Measurements from ENCODE around the gene HNF1A. TPM values are rescaled to one million over a fixed set of nuclear protein-coding genes. Genes with fewer than 3 reads are reported as not detected.

The HNF1A gene
- polyA plus RNA-seq, 3 donors, result 0.03 TPM; not detected in 2

DNA sequence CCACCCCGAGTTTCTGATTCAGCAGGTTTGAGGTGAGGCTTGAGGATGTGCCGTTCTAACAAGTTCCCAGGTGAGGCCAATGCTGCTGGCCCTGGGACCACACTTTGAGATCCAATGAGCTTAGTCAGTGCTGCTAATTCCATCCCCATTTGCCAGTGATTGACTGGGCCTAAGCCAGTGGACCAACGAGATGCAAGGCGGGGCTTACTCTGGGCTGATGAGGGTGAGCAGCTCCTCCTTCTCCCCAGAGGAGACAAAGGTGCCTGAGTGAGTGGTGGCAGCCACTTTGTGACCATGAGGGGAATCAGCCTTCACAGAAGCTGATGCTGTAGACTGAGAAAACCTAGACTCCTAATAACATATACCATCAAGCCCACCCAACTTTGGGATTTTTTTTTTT is 23.1 kb upstream of the HNF1A start:
- H3K36me3 ChIP-seq (replicated peaks in 1 of 2; ENCODE audit: control insufficient read depth in 1 of 2, insufficient read depth in 2 of 2, low read length in 2 of 2), result no peaks in the 10 kb centered on the region
- no peak overlapping the region for H3K4me3 ChIP-seq (replicated peaks in 1 of 3; ENCODE audit: low read depth in 2 of 3, low read length in 3 of 3)
- no peak overlapping the region for H2AFZ ChIP-seq (ENCODE audit: insufficient read depth, low read depth, low read length, poor library complexity, severe bottlenecking)
- no peak overlapping the region for H3K4me2 ChIP-seq (replicated peaks; ENCODE audit: extremely low read depth, low read length, poor library complexity, severe bottlenecking)
- no peak overlapping the region for H3K4me3 Mint-ChIP-seq
- TF ChIP-seq, protein P1, sequence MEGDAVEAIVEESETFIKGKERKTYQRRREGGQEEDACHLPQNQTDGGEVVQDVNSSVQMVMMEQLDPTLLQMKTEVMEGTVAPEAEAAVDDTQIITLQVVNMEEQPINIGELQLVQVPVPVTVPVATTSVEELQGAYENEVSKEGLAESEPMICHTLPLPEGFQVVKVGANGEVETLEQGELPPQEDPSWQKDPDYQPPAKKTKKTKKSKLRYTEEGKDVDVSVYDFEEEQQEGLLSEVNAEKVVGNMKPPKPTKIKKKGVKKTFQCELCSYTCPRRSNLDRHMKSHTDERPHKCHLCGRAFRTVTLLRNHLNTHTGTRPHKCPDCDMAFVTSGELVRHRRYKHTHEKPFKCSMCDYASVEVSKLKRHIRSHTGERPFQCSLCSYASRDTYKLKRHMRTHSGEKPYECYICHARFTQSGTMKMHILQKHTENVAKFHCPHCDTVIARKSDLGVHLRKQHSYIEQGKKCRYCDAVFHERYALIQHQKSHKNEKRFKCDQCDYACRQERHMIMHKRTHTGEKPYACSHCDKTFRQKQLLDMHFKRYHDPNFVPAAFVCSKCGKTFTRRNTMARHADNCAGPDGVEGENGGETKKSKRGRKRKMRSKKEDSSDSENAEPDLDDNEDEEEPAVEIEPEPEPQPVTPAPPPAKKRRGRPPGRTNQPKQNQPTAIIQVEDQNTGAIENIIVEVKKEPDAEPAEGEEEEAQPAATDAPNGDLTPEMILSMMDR (IDR thresholded peaks at IDR 0.05), result no peak
- no peaks in the 10 kb centered on the region for H3K79me2 ChIP-seq (ENCODE audit: insufficient read depth, low read length)
- no peaks in the 10 kb centered on the region for H4K20me1 ChIP-seq (ENCODE audit: insufficient read depth, low read length)
- H3K36me3 Mint-ChIP-seq, result no peaks in the 10 kb centered on the region
- intact Hi-C loops (cut with micrococcal nuclease), result no loop called here
- H3K4me1 Mint-ChIP-seq, result peaks cover 6% of the 10 kb centered on the region
- H3K9ac ChIP-seq (ENCODE audit: insufficient read depth, low read length, poor library complexity, severe bottlenecking), result no peak overlapping the region
- no peaks in the 10 kb centered on the region for H3K4me1 ChIP-seq (ENCODE audit: control insufficient read depth in 1 of 2, insufficient read depth in 2 of 2, low read length in 2 of 2)
- H3K9me3 ChIP-seq (replicated peaks in 1 of 2; ENCODE audit: control insufficient read depth in 1 of 2, insufficient read depth in 1 of 2, low read length in 2 of 2), result no peaks in the 10 kb centered on the region
- no peaks in the 10 kb centered on the region for H3K27me3 ChIP-seq (ENCODE audit: control insufficient read depth in 2 of 2, insufficient read depth in 2 of 2, low read length in 2 of 2)
- WGBS (ENCODE audit: insufficient coverage), result 93% methylated on average over 2 of the region's 4 CpGs
- peaks cover 1 to 2% (median 1%) of the 10 kb centered on the region in 3 donors for H3K27me3 Mint-ChIP-seq (ENCODE audit: low read depth in 3 of 3)
- H3K27ac Mint-ChIP-seq, result no peak overlapping the region
- no peak for DNase-seq
- H3K9me3 Mint-ChIP-seq, result peaks cover 0 to 13% (median 0%) of the 10 kb centered on the region in 7 donors
- no peak overlapping the region for H3K27ac ChIP-seq (ENCODE audit: low read depth in 1 of 2, low read length in 2 of 2)

GRCh38 chr12:120956579-120957300 is 21.6 kb upstream of the HNF1A start:
- H3K4me2 ChIP-seq (replicated peaks; ENCODE audit: extremely low read depth, low read length, poor library complexity, severe bottlenecking), result no peak overlapping the region
- no peak overlapping the region for H3K4me3 ChIP-seq (replicated peaks in 1 of 3; ENCODE audit: low read depth in 2 of 3, low read length in 3 of 3)
- no peak overlapping the region for H3K9ac ChIP-seq (ENCODE audit: insufficient read depth, low read length, poor library complexity, severe bottlenecking)
- Mint-ChIP-seq H3K4me3 (no peak overlapping the region), H3K27me3 (ENCODE audit: low read depth in 3 of 3) (peaks cover 1 to 4% (median 2%) of the 10 kb centered on the region in 3 donors), H3K9me3 (peaks cover 0 to 8% (median 0%) of the 10 kb centered on the region in 7 donors), H3K4me1 (peaks cover 6% of the 10 kb centered on the region), H3K36me3 (no peaks in the 10 kb centered on the region), H3K27ac (no peak overlapping the region)
- H3K36me3 ChIP-seq (replicated peaks in 1 of 2; ENCODE audit: control insufficient read depth in 1 of 2, insufficient read depth in 2 of 2, low read length in 2 of 2), result no peaks in the 10 kb centered on the region
- H3K4me1 ChIP-seq (ENCODE audit: control insufficient read depth in 1 of 2, insufficient read depth in 2 of 2, low read length in 2 of 2), result no peaks in the 10 kb centered on the region
- H3K27me3 ChIP-seq (ENCODE audit: control insufficient read depth in 2 of 2, insufficient read depth in 2 of 2, low read length in 2 of 2), result no peaks in the 10 kb centered on the region
- H4K20me1 ChIP-seq (ENCODE audit: insufficient read depth, low read length), result no peaks in the 10 kb centered on the region
- intact Hi-C loops (cut with micrococcal nuclease), result no loop called here
- H3K9me3 ChIP-seq (replicated peaks in 1 of 2; ENCODE audit: control insufficient read depth in 1 of 2, insufficient read depth in 1 of 2, low read length in 2 of 2), result no peaks in the 10 kb centered on the region
- DNase-seq, result no peak
- no peak overlapping the region for H2AFZ ChIP-seq (ENCODE audit: insufficient read depth, low read depth, low read length, poor library complexity, severe bottlenecking)
- WGBS (ENCODE audit: insufficient coverage), result 84% methylated on average over 5 of the region's 5 CpGs
- H3K79me2 ChIP-seq (ENCODE audit: insufficient read depth, low read length), result no peaks in the 10 kb centered on the region
- no peak overlapping the region for H3K27ac ChIP-seq (ENCODE audit: low read depth in 1 of 2, low read length in 2 of 2)
- TF ChIP-seq, protein P1 (IDR thresholded peaks at IDR 0.05), result no peak

All from CD14-positive monocyte (primary cell).